ENCODE data around the gene ADAMTS9.

ADAMTS9 gene

DNA sequence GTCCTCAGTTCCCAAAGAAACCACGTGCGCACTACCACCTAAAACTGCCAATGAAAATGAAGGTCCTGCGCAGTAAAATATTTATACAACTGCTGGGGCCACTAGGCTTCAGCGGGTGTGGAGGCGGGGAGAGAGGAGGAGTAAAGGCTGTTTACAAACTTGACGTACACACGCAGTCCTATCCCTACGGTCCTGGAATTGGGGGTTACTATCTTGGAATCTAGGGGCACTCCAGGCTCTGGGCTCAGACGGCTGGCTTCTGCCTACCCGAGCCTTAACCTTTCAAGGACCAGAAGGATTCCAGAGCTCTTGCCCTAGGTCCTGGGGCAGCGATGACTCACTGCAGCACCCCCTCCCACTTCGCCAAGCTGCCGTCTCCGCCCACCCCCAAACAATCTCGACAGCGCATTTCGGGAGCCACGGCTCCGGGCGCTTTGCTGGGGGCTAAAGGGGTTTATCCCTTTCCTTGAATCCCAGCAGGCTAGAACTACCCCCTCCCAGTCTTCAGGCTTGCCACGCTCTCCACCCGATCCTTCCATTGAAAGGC, 3.0 kb downstream of the ADAMTS9 start:
- DNase-seq: no peak

DNA sequence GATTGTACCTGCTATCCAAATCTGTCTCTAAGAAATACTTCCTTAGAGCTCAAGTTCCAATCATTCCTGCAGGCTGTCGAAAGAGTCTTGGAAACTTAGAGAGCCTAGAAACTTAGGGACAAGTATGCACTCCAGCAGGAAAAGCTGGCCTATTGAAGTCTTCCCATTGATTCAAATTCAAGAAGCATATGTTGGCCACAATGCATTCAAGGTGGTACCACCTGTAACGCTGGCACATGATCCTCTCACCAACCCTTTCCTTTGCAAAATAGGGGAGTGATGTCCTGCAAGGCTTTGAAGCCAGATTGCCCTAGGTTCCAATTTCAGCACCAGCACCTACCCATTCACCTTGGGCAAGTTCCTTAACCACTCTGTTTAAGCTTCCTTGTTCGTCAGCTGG, 6.0 kb downstream of the ADAMTS9 start:
- no peak for DNase-seq

DNA sequence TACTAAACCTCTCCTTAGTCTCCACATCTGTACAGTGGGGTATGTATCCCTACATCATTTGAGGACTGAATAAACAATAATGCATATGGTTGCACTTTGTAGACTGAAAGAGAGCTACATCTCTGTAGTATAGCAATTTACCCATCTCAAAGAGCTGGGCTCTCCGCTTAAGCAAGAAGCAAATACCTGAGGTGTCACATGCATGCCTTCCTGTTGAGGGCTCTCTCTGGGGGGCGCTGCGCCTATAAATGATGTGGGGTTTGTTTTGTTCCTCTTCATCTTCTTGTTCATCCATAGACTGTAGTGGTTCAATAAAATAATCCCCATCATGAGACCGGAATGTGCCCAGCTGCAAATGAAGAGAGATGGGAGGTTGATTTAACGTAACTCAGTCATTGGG, 6.8 kb downstream of the ADAMTS9 start:
- DNase-seq: no peak

DNA sequence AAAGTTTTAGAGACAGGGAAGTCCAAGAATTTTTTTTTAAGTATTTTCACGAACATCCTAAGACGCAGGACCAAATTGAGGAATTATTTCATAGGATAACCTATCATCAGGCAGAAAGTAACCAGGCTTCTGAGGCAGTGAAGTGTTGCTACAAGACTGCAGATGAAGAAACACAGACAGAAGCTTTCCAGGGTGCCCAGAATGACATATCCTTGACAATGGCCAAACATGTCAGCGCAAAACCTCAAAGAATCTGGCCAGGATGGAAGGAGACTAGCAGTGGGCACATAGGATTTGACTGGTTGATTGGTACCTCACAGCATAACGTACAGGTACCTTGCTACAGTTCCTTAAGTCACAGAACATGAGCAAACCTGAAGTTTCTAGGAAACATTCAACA, 7.5 kb downstream of the ADAMTS9 start:
- no peak for DNase-seq

DNA sequence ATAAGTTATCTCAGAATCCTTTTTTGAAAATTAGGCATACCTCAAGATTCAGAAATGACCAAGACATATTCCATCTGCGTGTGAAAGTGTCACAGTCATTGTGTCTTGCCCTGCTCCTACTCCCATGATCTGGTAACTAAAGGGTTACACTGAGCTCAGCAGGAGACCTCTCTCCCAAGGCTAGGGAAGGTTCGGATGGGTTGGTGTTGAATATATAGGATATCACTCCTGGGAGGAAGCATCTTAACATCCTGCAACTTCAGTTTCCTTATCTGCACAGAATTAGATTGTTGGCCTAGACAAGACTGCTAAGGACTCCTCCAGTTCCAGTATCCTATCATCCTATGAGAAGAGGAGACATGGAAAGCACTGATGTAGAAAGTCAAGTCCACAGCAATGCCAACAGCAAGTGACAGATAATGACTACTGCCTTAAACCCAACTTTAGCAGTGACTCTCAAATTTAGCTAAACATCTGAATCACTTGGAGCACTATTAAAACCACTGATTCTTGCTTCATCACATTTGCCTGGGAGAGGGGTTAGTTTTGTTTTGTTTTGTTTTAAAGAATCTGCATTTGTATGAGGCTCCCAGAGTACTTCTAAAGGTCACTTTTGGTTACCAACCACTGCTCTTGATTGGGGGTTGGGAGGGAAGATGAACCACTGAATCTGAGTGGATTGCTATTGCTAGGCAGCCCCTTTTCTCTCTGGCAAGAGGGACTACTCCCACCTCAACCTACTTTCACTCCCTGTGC, 9.7 kb downstream of the ADAMTS9 start:
- DNase-seq: no peak

DNA sequence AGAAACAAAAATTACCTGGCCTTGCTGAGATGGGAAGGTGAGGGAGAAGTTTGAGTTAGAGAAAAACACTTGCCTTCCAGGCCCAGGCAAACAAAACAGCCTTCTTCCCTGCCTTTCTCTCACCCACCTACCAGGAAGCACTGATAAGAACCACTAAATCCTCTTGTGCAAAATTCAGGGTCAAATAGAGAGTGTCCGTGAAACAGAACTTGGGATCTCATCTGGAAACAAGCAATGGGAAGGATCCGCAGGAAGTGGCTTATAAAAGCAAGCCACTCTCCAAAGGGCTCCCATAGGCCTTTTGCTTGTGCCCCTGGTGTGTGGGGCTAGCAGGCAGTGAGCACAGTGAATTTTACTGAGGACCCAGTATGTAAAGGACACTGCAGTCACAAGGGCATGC, 11.0 kb downstream of the ADAMTS9 start:
- DNase-seq: no peak

DNA sequence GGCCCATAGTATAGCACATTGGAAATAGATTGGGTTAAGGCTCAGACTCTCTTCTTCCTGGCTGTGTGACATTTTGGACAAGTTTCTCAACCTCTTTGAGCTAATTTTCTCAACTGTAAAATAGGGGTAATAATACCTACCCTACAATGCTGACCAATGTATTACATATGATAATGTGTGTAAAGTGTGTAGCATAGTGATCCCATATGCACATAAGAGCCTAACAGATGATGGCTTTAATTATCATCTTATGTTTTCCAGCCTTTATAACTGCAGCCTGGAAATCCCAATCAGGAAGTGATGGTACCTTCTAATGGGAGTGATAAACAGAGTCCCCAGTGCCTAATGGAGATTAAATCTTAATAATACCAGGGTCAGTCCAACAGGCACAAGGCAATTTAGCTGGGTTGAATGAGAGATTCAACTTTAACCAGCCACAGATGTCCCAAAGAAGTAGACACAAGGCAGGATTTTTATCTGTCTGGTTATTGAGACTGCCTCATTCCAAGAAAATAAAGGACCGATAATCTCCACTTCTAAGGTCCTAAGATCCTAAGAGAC, 12.0 kb downstream of the ADAMTS9 start:
- no peak for DNase-seq

DNA sequence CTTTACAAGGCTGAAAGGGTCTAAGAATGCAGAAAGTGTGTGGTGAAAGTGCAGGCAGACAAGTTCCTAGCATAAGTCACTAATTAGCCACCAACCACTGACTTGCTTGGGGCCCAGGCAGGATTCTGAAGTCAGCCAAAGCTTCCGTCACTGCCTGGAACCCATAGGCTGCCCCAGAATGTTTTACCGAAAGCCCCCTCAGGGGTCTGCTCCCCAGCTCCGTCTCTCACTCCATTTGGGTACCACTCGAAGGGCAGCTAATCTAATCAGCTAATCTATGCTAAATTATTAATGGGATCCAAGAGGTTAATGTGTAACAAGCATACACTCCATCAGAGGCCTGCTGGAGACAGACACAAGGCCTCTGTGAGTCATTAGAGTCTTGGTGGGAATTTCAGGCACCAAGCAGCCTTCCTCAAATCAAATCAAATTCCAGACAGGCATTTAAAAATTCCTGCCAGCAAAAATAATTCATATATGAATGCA, 13.2 kb downstream of the ADAMTS9 start:
- no peak for DNase-seq

DNA sequence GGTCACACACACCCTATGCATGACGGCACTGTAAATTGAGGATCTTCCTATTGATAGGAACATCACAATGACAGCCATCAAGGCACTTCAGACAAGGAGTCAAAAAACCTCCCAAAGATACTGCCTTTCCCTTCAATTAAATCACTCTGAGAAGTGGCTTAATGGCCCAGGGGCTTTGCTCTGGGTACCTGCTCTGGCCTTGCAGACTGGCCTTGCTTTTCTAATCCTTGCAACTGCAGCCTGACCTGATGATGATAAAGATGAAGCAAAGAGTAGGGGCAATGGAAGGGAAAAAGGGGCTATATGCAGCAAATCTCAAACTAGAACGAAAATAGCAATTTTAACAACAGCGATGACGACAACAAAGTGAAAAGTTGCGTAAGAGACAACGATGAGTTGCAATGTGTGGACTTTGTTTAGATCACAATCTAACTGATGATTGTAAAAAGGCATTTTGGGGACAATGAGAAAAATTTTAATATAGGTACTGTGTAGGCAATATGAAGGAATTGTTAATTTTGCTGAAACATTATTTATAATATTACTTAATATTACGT, 14.6 kb downstream of the ADAMTS9 start:
- no peak for DNase-seq

DNA sequence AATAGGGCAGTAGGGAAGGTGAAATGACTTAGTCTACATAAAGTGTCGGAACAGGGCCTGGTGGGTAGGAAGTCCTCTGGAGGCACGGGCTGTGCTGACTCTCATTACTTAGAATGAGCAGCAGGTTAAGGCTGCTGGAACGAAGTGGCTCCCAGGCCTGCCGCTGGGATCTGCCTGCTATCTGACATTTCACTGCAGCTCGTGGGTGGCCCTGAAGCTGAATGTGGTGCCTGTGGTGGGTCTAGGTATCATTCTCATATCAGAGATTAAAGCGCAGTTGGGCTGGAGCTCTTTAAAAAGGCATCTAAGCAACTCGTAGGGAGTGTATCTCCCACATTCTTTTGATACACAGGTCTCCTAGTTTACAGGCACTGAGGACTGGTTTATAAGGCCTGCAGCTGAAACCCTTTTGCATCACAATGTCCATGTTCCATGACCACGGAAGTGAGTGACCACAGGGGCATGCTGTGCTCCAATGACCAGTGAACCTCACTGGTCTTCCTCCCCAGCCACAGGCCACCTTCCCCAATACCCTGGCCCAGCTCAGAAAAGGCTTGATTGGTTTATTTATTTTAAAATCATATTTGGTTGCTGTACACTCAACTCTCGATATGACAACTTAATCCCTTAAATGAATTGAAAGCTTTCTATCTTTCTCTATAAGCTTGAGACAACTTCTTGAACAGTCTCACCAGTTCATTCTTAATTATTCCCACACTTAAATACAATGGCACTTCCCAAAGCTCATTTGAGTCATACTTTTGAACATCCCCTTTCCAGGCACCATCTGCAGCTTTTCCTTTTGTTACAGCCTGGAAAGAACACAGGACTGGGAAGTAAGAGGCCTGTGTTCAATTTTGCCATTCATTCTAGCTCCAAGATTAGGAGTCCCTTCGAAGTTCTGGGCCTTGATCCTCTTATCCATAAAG, 19.0 kb downstream of the ADAMTS9 start:
- DNase-seq: no peak

DNA sequence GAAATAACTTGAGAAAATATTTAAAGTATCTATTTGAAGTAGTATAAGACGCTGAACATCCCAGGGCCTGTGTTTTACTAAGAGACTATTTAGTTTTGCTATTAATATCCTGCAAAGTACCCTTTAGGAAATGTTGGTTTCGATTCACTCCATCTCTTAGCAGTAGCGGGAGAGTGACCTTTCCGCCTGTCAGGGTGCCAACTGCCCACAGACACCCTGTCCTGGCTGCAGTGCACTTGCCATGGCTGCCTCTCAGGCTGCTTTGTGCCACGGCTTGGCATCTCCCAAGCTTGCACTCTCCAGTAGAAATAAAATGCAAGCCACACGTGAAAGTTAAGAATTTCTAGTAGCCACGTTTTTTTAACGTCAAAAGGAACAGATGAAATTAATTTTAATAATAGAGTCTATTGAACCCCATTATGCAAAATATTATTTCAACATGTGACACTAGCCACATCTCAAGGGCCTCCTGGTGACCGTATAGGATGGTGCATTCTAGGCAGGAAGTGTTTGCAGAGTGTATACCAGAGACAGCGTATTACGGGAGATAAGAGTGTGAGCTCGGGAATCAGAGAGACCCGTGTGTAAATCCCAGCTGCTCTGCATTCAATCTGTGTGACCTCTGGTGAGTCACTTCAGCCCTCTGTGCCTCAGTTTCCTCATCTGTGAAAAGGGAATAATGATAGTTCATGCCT, 19.8 kb downstream of the ADAMTS9 start:
- DNase-seq: no peak

DNA sequence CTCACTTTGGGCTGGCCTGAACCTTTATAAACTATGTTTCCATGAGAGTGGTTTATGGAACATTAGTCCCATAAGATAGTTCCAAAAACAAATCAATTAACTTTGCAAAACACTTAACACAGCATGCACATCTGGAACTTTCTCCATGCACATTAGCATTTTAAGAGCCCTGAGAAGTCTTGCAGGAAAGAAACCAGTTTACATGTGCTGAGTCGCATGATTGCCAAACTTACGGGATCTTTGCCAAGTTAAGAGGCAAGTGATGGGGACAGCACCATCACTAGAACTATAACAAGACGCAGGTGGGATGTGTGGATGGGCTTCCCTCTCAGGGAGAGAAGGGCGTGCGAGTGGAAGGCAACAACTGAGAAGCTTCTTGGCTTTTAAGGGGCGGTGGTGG, 20.7 kb downstream of the ADAMTS9 start:
- DNase-seq: no peak

DNA sequence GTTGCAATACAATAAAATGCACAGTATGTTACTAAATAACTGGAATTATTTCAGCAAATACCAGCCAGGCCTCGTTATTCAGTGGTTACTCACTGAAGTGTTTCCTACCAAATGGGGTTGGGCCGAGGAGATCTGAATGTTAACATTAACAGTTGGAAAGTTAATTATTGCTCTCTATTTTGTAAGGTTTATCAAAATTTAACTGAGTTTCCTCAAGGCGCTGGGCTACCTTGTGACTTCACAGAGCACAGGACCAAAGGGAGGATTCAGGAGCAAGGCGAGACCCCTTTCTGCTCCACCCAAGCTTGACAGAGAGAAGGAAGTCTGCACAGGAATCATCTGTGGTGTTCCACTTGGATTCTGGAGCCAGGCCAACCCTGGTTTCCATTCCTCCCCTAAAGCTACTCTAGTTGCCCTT, 21.6 kb downstream of the ADAMTS9 start:
- no peak for DNase-seq

DNA sequence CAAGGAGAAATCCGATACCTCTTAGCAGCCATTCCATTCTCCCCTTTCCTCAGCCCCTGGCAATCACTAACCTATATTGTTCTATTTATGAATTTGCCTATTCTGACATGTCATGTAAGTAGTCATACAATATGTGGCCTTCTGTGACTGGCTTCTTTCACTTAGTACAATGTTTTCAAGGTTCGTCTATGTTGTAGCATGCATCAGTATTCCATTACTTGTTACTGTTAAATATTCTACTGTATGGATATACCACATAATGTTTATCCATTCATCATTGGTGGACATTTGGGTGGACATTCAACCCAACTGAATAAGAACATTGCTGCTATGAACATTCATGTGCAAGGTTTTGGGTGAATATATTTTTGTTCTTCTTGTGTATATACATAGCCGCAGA, 23.4 kb downstream of the ADAMTS9 start:
- DNase-seq: no peak

DNA sequence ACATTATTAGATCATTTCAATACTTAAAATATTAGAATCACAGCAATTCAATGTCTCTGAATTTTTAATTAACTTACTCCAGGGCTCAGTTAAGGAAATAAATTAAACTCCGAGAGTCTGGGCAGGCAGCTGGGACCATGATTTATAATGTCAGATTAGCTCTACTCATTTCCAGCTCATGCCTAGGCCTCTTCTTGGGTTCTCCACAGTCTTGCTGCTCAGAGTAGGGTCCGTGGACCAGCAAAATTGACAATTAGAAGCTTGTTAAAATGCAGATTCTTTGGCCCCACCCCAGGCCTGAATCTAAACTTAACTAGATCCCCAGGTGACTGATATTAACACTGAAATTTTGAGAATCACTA, 28.2 kb downstream of the ADAMTS9 start:
- DNase-seq: no peak

DNA sequence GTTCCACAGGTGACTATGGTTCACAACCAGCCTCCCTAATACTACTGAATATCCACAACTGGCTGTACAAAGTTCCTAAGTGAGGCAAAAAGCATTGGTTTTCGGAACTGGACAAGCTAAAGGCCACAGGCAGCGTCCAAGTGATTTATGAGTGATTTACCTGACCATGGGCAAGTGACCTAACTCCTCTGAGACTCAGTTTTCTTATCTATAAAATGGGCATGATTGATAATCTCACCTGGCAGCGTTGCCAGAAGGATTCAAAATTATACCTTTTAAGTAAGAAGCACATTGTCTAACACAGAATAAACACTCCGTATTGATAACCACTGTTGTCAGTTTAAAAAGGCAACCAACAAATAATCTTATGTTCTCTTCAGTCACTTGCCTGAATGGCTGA, 29.8 kb downstream of the ADAMTS9 start:
- no peak for DNase-seq

DNA sequence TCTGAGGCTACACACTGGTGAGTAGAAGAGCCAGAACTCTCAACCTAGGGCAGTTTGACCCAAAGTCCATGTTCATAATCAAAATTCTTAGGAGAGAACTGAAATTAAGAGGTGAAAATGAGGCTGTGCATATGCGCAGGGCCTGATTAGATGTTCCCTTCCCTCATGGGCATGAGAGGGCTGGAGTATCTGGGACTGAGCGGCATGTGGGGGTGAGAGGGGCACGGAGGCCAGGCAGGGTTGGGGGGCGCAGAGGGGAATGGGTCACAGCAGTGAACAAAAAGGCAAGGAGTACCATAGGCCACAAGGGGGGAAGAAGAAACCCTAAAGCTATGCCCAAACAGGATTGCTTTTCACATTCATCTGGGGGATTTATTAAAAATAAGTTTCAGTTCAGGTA, 31.3 kb downstream of the ADAMTS9 start:
- no peak for DNase-seq

DNA sequence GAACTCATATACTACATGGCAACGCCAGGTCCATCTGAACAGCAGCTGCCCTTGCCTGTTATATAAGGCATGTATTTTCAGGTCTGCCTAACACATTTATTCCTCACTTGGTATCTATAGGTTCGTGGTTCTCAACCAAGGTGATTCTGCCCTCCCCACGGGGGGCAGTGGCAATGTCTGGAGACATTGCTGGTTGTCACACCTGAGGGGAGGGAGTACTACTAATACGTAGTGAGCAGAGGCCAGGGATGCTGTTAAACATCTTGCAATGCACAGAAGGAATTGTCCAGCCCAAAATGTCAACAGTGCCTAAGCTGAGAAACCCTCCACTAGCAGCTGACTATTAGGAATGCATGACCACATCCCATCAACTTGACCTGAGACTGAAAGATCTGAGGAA, 32.6 kb downstream of the ADAMTS9 start:
- DNase-seq: no peak

DNA sequence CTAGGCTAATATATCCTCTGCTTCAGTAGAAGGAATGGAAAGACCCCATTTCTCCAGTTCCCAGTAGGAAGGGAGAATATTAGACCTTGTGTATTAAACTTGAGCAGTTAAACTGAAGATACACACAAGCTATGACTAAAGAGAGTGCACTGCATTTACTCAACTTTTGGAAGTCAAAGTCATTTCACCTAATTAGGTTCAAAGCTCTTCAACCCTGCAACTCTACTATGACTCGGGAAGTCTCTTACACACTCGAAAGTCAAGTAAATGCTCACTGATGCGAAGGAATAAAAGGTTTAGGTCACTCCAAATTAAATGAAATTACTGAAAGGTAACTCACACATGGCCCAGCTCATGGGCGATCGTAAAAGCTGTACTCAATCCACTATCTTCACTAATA, 33.8 kb downstream of the ADAMTS9 start:
- no peak for DNase-seq

DNA sequence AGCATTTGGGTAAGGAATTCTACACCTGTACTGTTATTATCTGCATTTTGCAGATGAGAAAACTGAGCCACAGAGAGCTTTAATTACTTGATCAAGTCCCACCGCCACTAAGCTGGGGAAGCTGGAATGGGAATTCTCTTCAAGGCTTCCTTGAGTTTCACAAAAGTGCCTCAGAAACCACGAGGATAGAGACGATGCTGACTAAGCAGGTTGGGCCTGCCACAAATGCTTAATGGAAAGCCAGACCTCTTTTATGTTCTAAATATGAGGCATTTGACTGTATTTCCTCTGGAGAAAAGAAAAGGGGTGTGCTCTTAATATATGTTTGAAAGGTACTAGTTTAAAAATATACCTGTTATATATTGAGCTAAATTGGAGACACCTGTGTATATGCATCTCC, 34.7 kb downstream of the ADAMTS9 start:
- DNase-seq: no peak

DNA sequence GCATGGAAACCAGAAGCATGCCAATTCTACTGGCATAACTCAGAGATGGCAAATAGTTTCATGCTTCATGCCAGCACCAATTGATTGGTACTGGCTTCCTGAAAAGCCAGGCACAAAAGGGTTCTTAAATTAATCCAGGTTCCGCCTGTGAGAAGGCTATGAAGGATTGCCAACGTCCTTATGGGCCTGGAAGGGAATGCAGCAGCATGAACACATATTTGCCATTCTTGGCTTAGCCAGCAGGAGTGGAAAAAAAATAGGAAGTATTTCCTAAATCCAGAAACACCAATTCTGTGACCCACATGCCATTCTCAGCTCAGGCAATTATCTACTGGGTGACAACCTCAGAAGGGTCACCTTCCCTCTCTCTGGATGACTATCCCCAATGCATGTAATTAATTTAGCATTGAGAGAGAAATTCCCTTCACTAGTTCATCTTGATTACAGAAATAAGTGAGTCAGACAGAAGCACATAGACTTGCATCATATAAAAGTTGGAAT, 36.0 kb downstream of the ADAMTS9 start:
- no peak for DNase-seq

DNA sequence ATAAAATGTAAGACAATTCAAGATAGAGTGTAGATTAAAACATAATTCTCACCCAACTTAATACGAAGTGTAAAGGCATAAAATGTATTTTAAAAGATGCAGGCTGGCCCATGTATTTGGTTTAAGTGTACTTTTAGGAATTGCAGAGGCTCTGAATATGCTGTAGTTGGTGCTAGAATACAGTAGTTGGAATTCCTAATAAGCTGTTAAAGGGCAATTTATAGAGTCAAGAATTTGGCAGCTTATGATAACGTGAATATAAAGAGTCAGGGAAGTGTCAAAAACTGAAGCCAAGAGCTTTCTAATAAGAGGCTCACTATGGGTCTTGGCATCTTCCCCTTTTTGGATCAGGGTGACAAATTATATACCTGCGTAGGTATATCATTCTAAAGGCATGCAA, 36.5 kb downstream of the ADAMTS9 start:
- no peak for DNase-seq
